HepG2 (cell line): ENCODE results near the gene NME4. TPM values are rescaled to one million over a fixed set of nuclear protein-coding genes. Genes with fewer than 3 reads are reported as not detected.
A peak's percentile ranks its signal among the peaks of the same experiment; 100 is the strongest.

ENCODE experiments used
- ATAC-seq: fragments of 200-7000 bp; cut with Tn5 transposase; 3 replicates; pipeline ENCODE4 v1.9.1; 2020; ENCODE audit warnings: mild to moderate bottlenecking, moderate library complexity
- BruUV-seq: library from RNA; stranded (reverse); fragments of 400-500 nt; replicated peaks from 2 replicates; lab custom pipeline; 2021; lab: Mats Ljungman, UMichigan
- CTCF ChIA-PET: fragments of 300-600 bp; formaldehyde crosslinking; extraction: SDS; loops from one replicate; lab custom pipeline; 2021; ENCODE audit warnings: low total read pairs, inconsistent platforms, low intra/inter-chr PET ratio; lab: Yijun Ruan, JAX
- POLR2A ChIA-PET: fragments of 350-600 bp; sonication (Branson Sonifier 250); formaldehyde crosslinking; loops from one replicate; lab custom pipeline; 2020; ENCODE audit warnings: antibody characterized with exemption, inconsistent platforms; lab: Yijun Ruan, JAX
- DNase-seq: peaks from one replicate; pipeline ENCODE4 v3.0.0-alpha.2; 2015; ENCODE audit warnings: low spot score
- FAIRE-seq: peaks from 3 replicates; lab custom pipeline; 2011; peaks lifted over from hg19 to GRCh38; lab: Jason Lieb, UNC
- H2AFZ ChIP-seq: one replicate; pipeline ENCODE4 v1.6.1; 2011; ENCODE audit warnings: low read length, inconsistent platforms
- H3K27ac ChIP-seq: fragments of 300-600 bp; 3 replicates; pipeline ENCODE4 v1.8.0; 2011; ENCODE audit warnings: mixed run types, mild to moderate bottlenecking, mixed read lengths, low read length, inconsistent platforms; ENCODE audit not compliant: insufficient read depth; ENCODE audit errors: extremely low read length
- H3K27me3 ChIP-seq, 2 experiments: fragments of 200-600 bp in 1 of 2; 2 replicates in 1 of 2; 3 replicates in 1 of 2; pipeline versions ENCODE4 v1.6.0 to v1.8.0; 2011; ENCODE audit warnings: low read length in 2 of 2, mild to moderate bottlenecking in 2 of 2, moderate library complexity in 2 of 2, inconsistent platforms in 1 of 2; ENCODE audit not compliant: insufficient read depth in 2 of 2, control insufficient read depth in 1 of 2
- H3K36me3 ChIP-seq, 2 experiments: fragments of 200-600 bp in 1 of 2; replicated peaks in 1 of 2; 2 replicates in 1 of 2; 3 replicates in 1 of 2; pipeline versions ENCODE4 v1.5.1 to v1.8.0; 2011; ENCODE audit warnings: low read length in 2 of 2, inconsistent platforms in 1 of 2; ENCODE audit not compliant: insufficient read depth in 2 of 2, control insufficient read depth in 1 of 2
- H3K4me1 ChIP-seq: 2 replicates; pipeline ENCODE4 v1.5.1; 2012; ENCODE audit warnings: low read length, inconsistent platforms; ENCODE audit not compliant: insufficient read depth
- H3K4me2 ChIP-seq: 2 replicates; pipeline ENCODE4 v1.6.0; 2011; ENCODE audit warnings: low read depth, low read length, inconsistent platforms
- H3K4me3 ChIP-seq, 3 experiments: fragments of 200-600 bp in 1 of 3; sonication (generic), shearing (Covaris generic) in 1 of 3; replicated peaks in 1 of 3; 2 replicates each; pipeline ENCODE4 v1.5.1; 2011 to 2016; ENCODE audit warnings: low read length in 3 of 3, inconsistent platforms in 2 of 3, low read depth in 2 of 3, mild to moderate bottlenecking in 2 of 3, control low read depth in 1 of 3, mixed read lengths in 1 of 3; ENCODE audit not compliant: insufficient read depth in 1 of 3
- H3K79me2 ChIP-seq: one replicate; pipeline ENCODE4 v1.6.1; 2011; ENCODE audit warnings: low read length, inconsistent platforms; ENCODE audit not compliant: insufficient read depth
- H3K9ac ChIP-seq: 2 replicates; pipeline ENCODE4 v1.6.0; 2011; ENCODE audit warnings: mild to moderate bottlenecking, low read depth, low read length, inconsistent platforms; ENCODE audit not compliant: insufficient read depth
- H3K9me3 ChIP-seq: 2 replicates; pipeline ENCODE4 v1.5.1; 2012; ENCODE audit warnings: mild to moderate bottlenecking, low read length
- H4K20me1 ChIP-seq: 2 replicates; pipeline ENCODE4 v1.6.0; 2011; ENCODE audit warnings: inconsistent platforms, mild to moderate bottlenecking, low read length, moderate library complexity; ENCODE audit not compliant: insufficient read depth
- BRD4 ChIP-seq: sonication (generic); formaldehyde crosslinking; IDR thresholded peaks from 2 replicates; pipeline ENCODE4 v1.4.0; 2020; ENCODE audit warnings: missing genetic modification reagents
- HOXA7 ChIP-seq: sonication (generic); formaldehyde crosslinking; IDR thresholded peaks from 2 replicates; pipeline ENCODE4 v1.8.1; 2022; ENCODE audit warnings: mild to moderate bottlenecking, missing genetic modification reagents, moderate library complexity
- KDM6A ChIP-seq: IDR thresholded peaks from 2 replicates; pipeline ENCODE4 v1.6.1; 2016; ENCODE audit warnings: low read depth
- NFRKB ChIP-seq: fragments of 450-650 bp; IDR thresholded peaks from 2 replicates; pipeline ENCODE4 v1.6.1; 2017
- RFX1 ChIP-seq: fragments of 450-650 bp; IDR thresholded peaks from 2 replicates; pipeline ENCODE4 v1.6.1; 2017
- SP2 ChIP-seq: sonication (generic); formaldehyde crosslinking; IDR thresholded peaks from 2 replicates; pipeline ENCODE4 v1.5.1; 2020; ENCODE audit warnings: mild to moderate bottlenecking, missing genetic modification reagents
- TCF7L2 ChIP-seq: IDR thresholded peaks from 2 replicates; pipeline ENCODE4 v1.6.1; 2011; ENCODE audit warnings: mild to moderate bottlenecking, low read depth, low read length, moderate library complexity
- TIGD3 ChIP-seq: sonication (generic); formaldehyde crosslinking; IDR thresholded peaks from 2 replicates; pipeline ENCODE4 v1.5.1; 2020; ENCODE audit warnings: mild to moderate bottlenecking, missing genetic modification reagents, borderline replicate concordance
- U2AF2 ChIP-seq: fragments of 200-400 bp; formaldehyde crosslinking; IDR thresholded peaks from 2 replicates; pipeline ENCODE4 v1.6.1; 2017; ENCODE audit warnings: low read depth, mild to moderate bottlenecking, low read length
- WIZ ChIP-seq: sonication (generic); formaldehyde crosslinking; IDR thresholded peaks from 2 replicates; pipeline ENCODE4 v1.5.1; 2020; ENCODE audit warnings: mild to moderate bottlenecking, missing genetic modification reagents
- ZNF234 ChIP-seq: sonication (generic); formaldehyde crosslinking; conservative IDR thresholded peaks from 2 replicates; pipeline ENCODE4 v1.5.1; 2020; ENCODE audit warnings: mild to moderate bottlenecking, missing genetic modification reagents
- ZNF446 ChIP-seq: sonication (generic); formaldehyde crosslinking; IDR thresholded peaks from 2 replicates; pipeline ENCODE4 v1.5.0; 2020; ENCODE audit warnings: mild to moderate bottlenecking, missing genetic modification reagents
- ZNF546 ChIP-seq: sonication (generic); formaldehyde crosslinking; conservative IDR thresholded peaks from 2 replicates; pipeline ENCODE4 v1.8.1; 2023; ENCODE audit warnings: mild to moderate bottlenecking, missing genetic modification reagents
- ZNF556 ChIP-seq: sonication (generic); formaldehyde crosslinking; IDR thresholded peaks from 2 replicates; pipeline ENCODE4 v1.4.0; 2020; ENCODE audit warnings: mild to moderate bottlenecking, missing genetic modification reagents, borderline replicate concordance
- ZNF660 ChIP-seq: sonication (generic); formaldehyde crosslinking; IDR thresholded peaks from 2 replicates; pipeline ENCODE4 v1.5.1; 2020; ENCODE audit warnings: mild to moderate bottlenecking, low read depth, missing genetic modification reagents, borderline replicate concordance
- ZNF720 ChIP-seq: sonication (generic); formaldehyde crosslinking; IDR thresholded peaks from 2 replicates; pipeline ENCODE4 v1.4.0; 2020; ENCODE audit warnings: missing genetic modification reagents
- WGBS: methylation state at CpG from one replicate; pipeline ENCODE4 v1.1.6; 2017; ENCODE audit warnings: low lambda C conversion rate; 5-methylcytosine and 5-hydroxymethylcytosine counted together
- in situ Hi-C: cut with HindIII; loops from 2 replicates; pipeline ENCODE4 v1.10.0; 2017; ENCODE audit warnings: low pct_unique_long_range_greater_than_20kb; ENCODE audit not compliant: extremely low pct_ligation_motif_present
- intact Hi-C: fragments of 100-400 bp; cut with micrococcal nuclease; formaldehyde crosslinking; loops from one replicate; pipeline ENCODE4 v1.10.0; 2022; ENCODE audit not compliant: unreplicated experiment
- polyA plus RNA-seq, 8 experiments: library from polyadenylated mRNA; depleted of rRNA in 3 of 8; stranded (reverse) in 7 of 8; unstranded in 1 of 8; fragments of >200 nt; fragmentation: Illumina TruSeq in 4 of 8; extraction: Trizol in 4 of 8; gene quantifications; 2 replicates each; pipeline versions ENCODE4 v1.2.1 to v1.2.3, GENCODE V29; 2011 to 2016; ENCODE audit warnings: low read depth in 4 of 8, missing spikeins in 1 of 8, mixed read lengths in 1 of 8; ENCODE audit not compliant: insufficient read depth in 1 of 8
- total RNA-seq, 5 experiments: library from RNA; depleted of rRNA; stranded (reverse); fragments of >200 nt; fragmentation: Illumina TruSeq; extraction: Trizol; gene quantifications; 2 replicates each; pipeline ENCODE4 v1.2.3, GENCODE V29; 2016; ENCODE audit warnings: low read depth in 1 of 5
- TF ChIP-seq, protein P1 (sequence below): sonication (generic); formaldehyde crosslinking; IDR thresholded peaks from 2 replicates; pipeline ENCODE4 v1.9.0; 2021; ENCODE audit warnings: missing genetic modification reagents, borderline replicate concordance
- TF ChIP-seq, protein P2 (sequence below): sonication (generic); formaldehyde crosslinking; IDR thresholded peaks from 2 replicates; pipeline ENCODE4 v1.4.0; 2020; ENCODE audit warnings: missing genetic modification reagents

NME4 gene
- total and polyA plus RNA-seq, 2 of the 13 experiments (the other 11 are each of a cell fraction or from before 2014, with no cell fraction given), result 121 to 263 TPM

- TF ChIP-seq ZNF556 (CRISPR knock-in tag), result 0 out of 2 replicates have a peak, but pooled peaks have one; percentile 7
- no peak for TF ChIP-seq NFRKB
- TF ChIP-seq TCF7L2, result no peak
- TF ChIP-seq, protein P1, sequence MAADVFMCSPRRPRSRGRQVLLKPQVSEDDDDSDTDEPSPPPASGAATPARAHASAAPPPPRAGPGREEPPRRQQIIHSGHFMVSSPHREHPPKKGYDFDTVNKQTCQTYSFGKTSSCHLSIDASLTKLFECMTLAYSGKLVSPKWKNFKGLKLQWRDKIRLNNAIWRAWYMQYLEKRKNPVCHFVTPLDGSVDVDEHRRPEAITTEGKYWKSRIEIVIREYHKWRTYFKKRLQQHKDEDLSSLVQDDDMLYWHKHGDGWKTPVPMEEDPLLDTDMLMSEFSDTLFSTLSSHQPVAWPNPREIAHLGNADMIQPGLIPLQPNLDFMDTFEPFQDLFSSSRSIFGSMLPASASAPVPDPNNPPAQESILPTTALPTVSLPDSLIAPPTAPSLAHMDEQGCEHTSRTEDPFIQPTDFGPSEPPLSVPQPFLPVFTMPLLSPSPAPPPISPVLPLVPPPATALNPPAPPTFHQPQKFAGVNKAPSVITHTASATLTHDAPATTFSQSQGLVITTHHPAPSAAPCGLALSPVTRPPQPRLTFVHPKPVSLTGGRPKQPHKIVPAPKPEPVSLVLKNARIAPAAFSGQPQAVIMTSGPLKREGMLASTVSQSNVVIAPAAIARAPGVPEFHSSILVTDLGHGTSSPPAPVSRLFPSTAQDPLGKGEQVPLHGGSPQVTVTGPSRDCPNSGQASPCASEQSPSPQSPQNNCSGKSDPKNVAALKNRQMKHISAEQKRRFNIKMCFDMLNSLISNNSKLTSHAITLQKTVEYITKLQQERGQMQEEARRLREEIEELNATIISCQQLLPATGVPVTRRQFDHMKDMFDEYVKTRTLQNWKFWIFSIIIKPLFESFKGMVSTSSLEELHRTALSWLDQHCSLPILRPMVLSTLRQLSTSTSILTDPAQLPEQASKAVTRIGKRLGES, result no peak
- no peak for TF ChIP-seq U2AF2
- TF ChIP-seq KDM6A (CRISPR knock-in tag), result no peak
- TF ChIP-seq ZNF720 (CRISPR knock-in tag), result no peak
- no peak for TF ChIP-seq ZNF546 (CRISPR knock-in tag)
Observed at GRCh38 chr16:360698-361336, 36.2 kb upstream of the NME4 start (continued).

GRCh38 chr16:361341-361871, 35.6 kb upstream of the NME4 start:
- Histone ChIP-seq H3K4me3 (0 out of 6 replicates have a peak overlapping the region, but pooled peaks of 1 of the 3 experiments have one; percentile 73), H3K27me3 (peaks cover 1 to 13% of the 10 kb centered on the region in 2 experiments; a peak in 4 of 5 replicates), H4K20me1 (no peaks in the 10 kb centered on the region), H3K27ac (peak overlapping the region; percentile 45), H3K4me2 (peak overlapping the region; percentile 90), H3K9ac (no peak overlapping the region), H3K9me3 (no peaks in the 10 kb centered on the region), H3K36me3 (peaks cover 0 to 2% of the 10 kb centered on the region in 2 experiments; a peak in 1 of 5 replicates), H2AFZ (no peak overlapping the region), H3K4me1 (peaks cover 93% of the 10 kb centered on the region), H3K79me2 (no peaks in the 10 kb centered on the region)
- in situ Hi-C loops, result loop anchor here (5.0 kb wide), 1 partner anchor 89 kb away; no protein-coding TSS in a partner anchor
- ChIA-PET POLR2A (interaction anchor here (2.7 kb wide), 1 partner anchor 9 kb away, joined by 15 read pairs; the partner anchor contains the start of gene AXIN1), CTCF (interaction anchor here (1.3 to 1.4 kb wide), 2 partner anchors 58 to 88 kb away, joined by 6 to 8 read pairs; no protein-coding TSS in a partner anchor)
- WGBS, result over 99% methylated on average over 13 of the region's 30 CpGs
- BruUV-seq, result no TSS peak
- DNase-seq, result no peak
- ATAC-seq, result peak; percentile 1; the same call in 2 of the 3 replicates
- intact Hi-C loops, result loop anchor here (5.0 kb wide), 2 partner anchors 134 to 244 kb away; partner anchors contain the start of gene LUC7L
- FAIRE-seq, result no peak
- TF ChIP-seq RFX1 (peak; percentile 52; the same call in 1 of the 2 replicates), SP2 (CRISPR knock-in tag) (peak; percentile 24; the same call in 1 of the 2 replicates), TIGD3 (0 out of 2 replicates have a peak, but pooled peaks have one; percentile 20), WIZ (CRISPR knock-in tag) (0 out of 2 replicates have a peak, but pooled peaks have one; percentile 22), HOXA7 (CRISPR knock-in tag) (no peak), BRD4 (CRISPR knock-in tag) (peak; percentile 65; the same call in 1 of the 2 replicates), ZNF660 (CRISPR knock-in tag) (no peak), ZNF446 (CRISPR knock-in tag) (peak; percentile 62; the same call in 1 of the 2 replicates), ZNF234 (CRISPR knock-in tag) (no peak)
- TF ChIP-seq, protein P2, sequence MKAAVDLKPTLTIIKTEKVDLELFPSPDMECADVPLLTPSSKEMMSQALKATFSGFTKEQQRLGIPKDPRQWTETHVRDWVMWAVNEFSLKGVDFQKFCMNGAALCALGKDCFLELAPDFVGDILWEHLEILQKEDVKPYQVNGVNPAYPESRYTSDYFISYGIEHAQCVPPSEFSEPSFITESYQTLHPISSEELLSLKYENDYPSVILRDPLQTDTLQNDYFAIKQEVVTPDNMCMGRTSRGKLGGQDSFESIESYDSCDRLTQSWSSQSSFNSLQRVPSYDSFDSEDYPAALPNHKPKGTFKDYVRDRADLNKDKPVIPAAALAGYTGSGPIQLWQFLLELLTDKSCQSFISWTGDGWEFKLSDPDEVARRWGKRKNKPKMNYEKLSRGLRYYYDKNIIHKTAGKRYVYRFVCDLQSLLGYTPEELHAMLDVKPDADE (CRISPR knock-in tag), result 0 out of 2 replicates have a peak, but pooled peaks have one; percentile 47
